Effector memory CD4-positive, alpha-beta T cell (primary cell): ENCODE data around the gene SLC37A2.
"Not testable (repeated sequence)": the region's sequence is repeated elsewhere in the genome, so short reads cannot be mapped to it uniquely, and the experiment has no call there.

Experiments used
- DNase-seq, 3 donors: peaks; one replicate each; pipeline ENCODE4 v3.0.0-alpha.2; 2020
- H3K27ac ChIP-seq: 2 replicates; pipeline ENCODE4 v1.7.0; 2013; ENCODE audit warnings: mild to moderate bottlenecking, low read length, moderate library complexity; ENCODE audit not compliant: insufficient read depth, poor library complexity, severe bottlenecking
- H3K27me3 ChIP-seq: replicated peaks from 2 replicates; pipeline ENCODE4 v1.7.0; 2013; ENCODE audit warnings: mild to moderate bottlenecking, low read length; ENCODE audit not compliant: insufficient read depth, control insufficient read depth, poor library complexity, severe bottlenecking
- H3K36me3 ChIP-seq: 2 replicates; pipeline ENCODE4 v1.7.0; 2013; ENCODE audit warnings: mild to moderate bottlenecking, low read length, moderate library complexity; ENCODE audit not compliant: control insufficient read depth, insufficient read depth
- H3K4me1 ChIP-seq: 2 replicates; pipeline ENCODE4 v1.7.0; 2013; ENCODE audit warnings: low read length, mild to moderate bottlenecking; ENCODE audit not compliant: control insufficient read depth, insufficient read depth, poor library complexity, severe bottlenecking
- H3K4me3 ChIP-seq: 2 replicates; pipeline ENCODE4 v1.7.0; 2013; ENCODE audit warnings: low read length, low read depth, mild to moderate bottlenecking; ENCODE audit not compliant: insufficient read depth, poor library complexity, severe bottlenecking
- H3K9me3 ChIP-seq: 2 replicates; pipeline ENCODE4 v1.7.0; 2013; ENCODE audit warnings: mild to moderate bottlenecking, low read length, moderate library complexity; ENCODE audit not compliant: control insufficient read depth

The SLC37A2 gene

GRCh38 chr11:125082611-125083311, 19.7 kb downstream of the SLC37A2 start:
- H3K4me3 ChIP-seq = no peak overlapping the region
- H3K4me1 ChIP-seq = no peaks in the 10 kb centered on the region
- no peaks in the 10 kb centered on the region for H3K9me3 ChIP-seq
- no peaks in the 10 kb centered on the region for H3K36me3 ChIP-seq
- DNase-seq = no peak
- no peak overlapping the region for H3K27ac ChIP-seq
- H3K27me3 ChIP-seq = no peaks in the 10 kb centered on the region

GRCh38 chr11:125083312-125084056, 20.4 kb downstream of the SLC37A2 start:
- no peaks in the 10 kb centered on the region for H3K4me1 ChIP-seq
- DNase-seq = no peak
- no peaks in the 10 kb centered on the region for H3K27me3 ChIP-seq
- H3K36me3 ChIP-seq = no peaks in the 10 kb centered on the region
- no peak overlapping the region for H3K4me3 ChIP-seq
- no peaks in the 10 kb centered on the region for H3K9me3 ChIP-seq
- H3K27ac ChIP-seq = no peak overlapping the region

GRCh38 chr11:125084057-125084416, 20.9 kb downstream of the SLC37A2 start:
- no peak overlapping the region for H3K4me3 ChIP-seq
- no peaks in the 10 kb centered on the region for H3K4me1 ChIP-seq
- DNase-seq = no peak
- no peak overlapping the region for H3K27ac ChIP-seq
- H3K36me3 ChIP-seq = no peaks in the 10 kb centered on the region
- H3K9me3 ChIP-seq = no peaks in the 10 kb centered on the region
- H3K27me3 ChIP-seq = no peaks in the 10 kb centered on the region

GRCh38 chr11:125084761-125085231, 21.7 kb downstream of the SLC37A2 start:
- Histone ChIP-seq H3K4me1 (no peaks in the 10 kb centered on the region), H3K27ac (no peak overlapping the region), H3K4me3 (no peak overlapping the region), H3K36me3 (no peaks in the 10 kb centered on the region), H3K27me3 (no peaks in the 10 kb centered on the region), H3K9me3 (no peaks in the 10 kb centered on the region)
- DNase-seq = no peak

GRCh38 chr11:125085301-125086081, 22.4 kb downstream of the SLC37A2 start:
- no peaks in the 10 kb centered on the region for H3K9me3 ChIP-seq
- no peaks in the 10 kb centered on the region for H3K27me3 ChIP-seq
- H3K36me3 ChIP-seq = no peaks in the 10 kb centered on the region
- DNase-seq = no peak
- no peak overlapping the region for H3K27ac ChIP-seq
- H3K4me1 ChIP-seq = no peaks in the 10 kb centered on the region
- no peak overlapping the region for H3K4me3 ChIP-seq

GRCh38 chr11:125086633-125087296, 23.7 kb downstream of the SLC37A2 start:
- no peak for DNase-seq
- no peaks in the 10 kb centered on the region for H3K9me3 ChIP-seq
- H3K27ac ChIP-seq = no peak overlapping the region
- H3K27me3 ChIP-seq = no peaks in the 10 kb centered on the region
- H3K4me3 ChIP-seq = no peak overlapping the region
- no peaks in the 10 kb centered on the region for H3K4me1 ChIP-seq
- no peaks in the 10 kb centered on the region for H3K36me3 ChIP-seq

GRCh38 chr11:125088123-125088522, 25.0 kb downstream of the SLC37A2 start:
- DNase-seq = no peak
- Histone ChIP-seq H3K4me1 (no peaks in the 10 kb centered on the region), H3K9me3 (no peaks in the 10 kb centered on the region), H3K4me3 (no peak overlapping the region), H3K27me3 (no peaks in the 10 kb centered on the region), H3K27ac (no peak overlapping the region), H3K36me3 (no peaks in the 10 kb centered on the region)

GRCh38 chr11:125088576-125089455, 25.7 kb downstream of the SLC37A2 start:
- no peak overlapping the region for H3K4me3 ChIP-seq
- no peaks in the 10 kb centered on the region for H3K4me1 ChIP-seq
- DNase-seq = no peak
- H3K27me3 ChIP-seq = no peaks in the 10 kb centered on the region
- no peak overlapping the region for H3K27ac ChIP-seq
- H3K36me3 ChIP-seq = no peaks in the 10 kb centered on the region
- H3K9me3 ChIP-seq = no peaks in the 10 kb centered on the region

GRCh38 chr11:125089481-125089880, 26.4 kb downstream of the SLC37A2 start:
- not testable (repeated sequence) for H3K36me3 ChIP-seq, H3K27ac ChIP-seq, H3K27me3 ChIP-seq, DNase-seq, H3K4me1 ChIP-seq, H3K9me3 ChIP-seq, H3K4me3 ChIP-seq
